Measurements from ENCODE around the gene CEP104. TPM values are rescaled to one million over a fixed set of nuclear protein-coding genes. Genes with fewer than 3 reads are reported as not detected.

The CEP104 gene
- total and polyA plus RNA-seq, 9 of the 15 experiments (the other 6 are each of a cell fraction or from before 2014, with no cell fraction given): 11.2 to 63.4 (median 42.6) TPM

DNA sequence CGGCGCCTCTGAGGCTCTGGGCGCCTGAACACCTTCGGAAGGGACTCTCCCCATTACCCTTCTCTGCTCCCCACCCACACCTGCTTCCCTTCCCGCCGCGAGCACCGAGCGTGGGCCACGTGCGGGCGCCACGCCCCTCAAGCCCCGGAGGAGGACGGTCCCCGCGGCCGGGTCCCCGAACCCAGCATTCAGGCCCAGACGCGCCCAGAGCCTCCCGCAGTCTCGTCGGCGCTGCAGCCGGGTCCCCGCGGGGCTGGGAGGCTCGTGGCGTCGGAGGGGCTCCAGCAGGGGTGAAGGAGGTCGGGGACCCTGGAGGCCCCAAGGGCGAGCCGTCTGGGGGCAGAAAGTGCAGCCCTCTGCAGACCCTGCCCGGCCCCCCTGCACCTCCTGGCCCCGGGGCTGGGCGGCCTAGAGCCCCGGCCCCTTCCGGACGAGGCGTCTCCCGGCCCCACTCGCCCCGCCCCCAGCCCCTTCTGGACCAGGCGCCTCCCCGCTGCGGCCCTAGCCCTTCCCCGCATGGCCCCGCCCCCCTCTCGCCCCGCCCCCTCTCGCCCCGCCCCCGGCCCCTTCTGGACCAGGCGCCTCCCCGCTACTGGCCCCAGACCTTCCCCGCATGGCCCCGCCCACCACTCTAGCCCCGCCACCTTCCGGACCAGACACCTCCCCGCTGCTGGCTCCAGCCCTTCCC, 84.8 kb downstream of the CEP104 start (continued):
- TF ChIP-seq UBTF (IDR thresholded peaks at IDR 0.05; ENCODE audit: borderline replicate concordance in 1 of 2, low read depth in 2 of 2, low read length in 2 of 2): 0 out of 4 replicates have a peak, but pooled peaks have one; percentile 53 to 75
- TF ChIP-seq ZNF511 (CRISPR knock-in tag; IDR thresholded peaks at IDR 0.05): 0 out of 2 replicates have a peak, but pooled peaks have one; percentile 25
- TF ChIP-seq GATAD2A (IDR thresholded peaks at IDR 0.05): no peak
- TF ChIP-seq CCNT2 (IDR thresholded peaks at IDR 0.05; ENCODE audit: borderline replicate concordance, extremely low read depth, insufficient read length, low read depth, low read length): no peak
- 0 out of 2 replicates have a peak, but pooled peaks have one; percentile 82 for TF ChIP-seq NR4A1 (CRISPR knock-in tag; IDR thresholded peaks at IDR 0.05)
- TF ChIP-seq NR4A1 (tag; IDR thresholded peaks at IDR 0.05): no peak
- TF ChIP-seq, protein P1, sequence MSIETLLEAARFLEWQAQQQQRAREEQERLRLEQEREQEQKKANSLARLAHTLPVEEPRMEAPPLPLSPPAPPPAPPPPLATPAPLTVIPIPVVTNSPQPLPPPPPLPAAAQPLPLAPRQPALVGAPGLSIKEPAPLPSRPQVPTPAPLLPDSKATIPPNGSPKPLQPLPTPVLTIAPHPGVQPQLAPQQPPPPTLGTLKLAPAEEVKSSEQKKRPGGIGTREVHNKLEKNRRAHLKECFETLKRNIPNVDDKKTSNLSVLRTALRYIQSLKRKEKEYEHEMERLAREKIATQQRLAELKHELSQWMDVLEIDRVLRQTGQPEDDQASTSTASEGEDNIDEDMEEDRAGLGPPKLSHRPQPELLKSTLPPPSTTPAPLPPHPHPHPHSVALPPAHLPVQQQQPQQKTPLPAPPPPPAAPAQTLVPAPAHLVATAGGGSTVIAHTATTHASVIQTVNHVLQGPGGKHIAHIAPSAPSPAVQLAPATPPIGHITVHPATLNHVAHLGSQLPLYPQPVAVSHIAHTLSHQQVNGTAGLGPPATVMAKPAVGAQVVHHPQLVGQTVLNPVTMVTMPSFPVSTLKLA (conservative IDR thresholded peaks at IDR 0.05): peak; percentile 94 to 96
- 0 out of 2 replicates have a peak, but pooled peaks have one; percentile 32 for TF ChIP-seq ZNF324 (CRISPR knock-in tag; IDR thresholded peaks at IDR 0.05)
- peak; percentile 60 for TF ChIP-seq ELF1 (tag; IDR thresholded peaks at IDR 0.05)
- no peak for TF ChIP-seq ZFP36 (IDR thresholded peaks at IDR 0.05; ENCODE audit: low read depth, low read length, partially characterized antibody)
- no peak for TF ChIP-seq HSF4 (CRISPR knock-in tag; IDR thresholded peaks at IDR 0.05; ENCODE audit: borderline replicate concordance)
- TF ChIP-seq MTA3 (IDR thresholded peaks at IDR 0.05; ENCODE audit: borderline replicate concordance): peak; percentile 73; the same call in 1 of the 2 replicates
- no peak for TF ChIP-seq SREBF1 (IDR thresholded peaks at IDR 0.05; ENCODE audit: borderline replicate concordance, low read depth, low read length)
- no peak for TF ChIP-seq ZNF134 (CRISPR knock-in tag; conservative IDR thresholded peaks at IDR 0.05)
- no peak for TF ChIP-seq ZNF253 (CRISPR knock-in tag; conservative IDR thresholded peaks at IDR 0.05)
- TF ChIP-seq NFIC (IDR thresholded peaks at IDR 0.05): peak; percentile 12; the same call in 1 of the 2 replicates
- no peak for TF ChIP-seq LARP7 (IDR thresholded peaks at IDR 0.05)
- TF ChIP-seq ZNF696 (CRISPR knock-in tag; conservative IDR thresholded peaks at IDR 0.05): no peak
- no peak for TF ChIP-seq NFATC3 (IDR thresholded peaks at IDR 0.05)
- peak; percentile 70; the same call in 1 of the 2 replicates for TF ChIP-seq ZNF217 (CRISPR knock-in tag; IDR thresholded peaks at IDR 0.05)
- TF ChIP-seq TCFL5 (CRISPR knock-in tag; conservative IDR thresholded peaks at IDR 0.05): no peak
- TF ChIP-seq SNRNP70 (optimal IDR thresholded peaks at IDR 0.05; ENCODE audit: low read depth, low read length): no peak
- 0 out of 2 replicates have a peak, but pooled peaks have one; percentile 76 for TF ChIP-seq RBM14 (IDR thresholded peaks at IDR 0.05; ENCODE audit: borderline replicate concordance, insufficient read depth, low read depth, low read length)
- TF ChIP-seq, protein P2, sequence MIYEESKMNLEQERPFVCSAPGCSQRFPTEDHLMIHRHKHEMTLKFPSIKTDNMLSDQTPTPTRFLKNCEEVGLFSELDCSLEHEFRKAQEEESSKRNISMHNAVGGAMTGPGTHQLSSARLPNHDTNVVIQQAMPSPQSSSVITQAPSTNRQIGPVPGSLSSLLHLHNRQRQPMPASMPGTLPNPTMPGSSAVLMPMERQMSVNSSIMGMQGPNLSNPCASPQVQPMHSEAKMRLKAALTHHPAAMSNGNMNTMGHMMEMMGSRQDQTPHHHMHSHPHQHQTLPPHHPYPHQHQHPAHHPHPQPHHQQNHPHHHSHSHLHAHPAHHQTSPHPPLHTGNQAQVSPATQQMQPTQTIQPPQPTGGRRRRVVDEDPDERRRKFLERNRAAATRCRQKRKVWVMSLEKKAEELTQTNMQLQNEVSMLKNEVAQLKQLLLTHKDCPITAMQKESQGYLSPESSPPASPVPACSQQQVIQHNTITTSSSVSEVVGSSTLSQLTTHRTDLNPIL (CRISPR knock-in tag; IDR thresholded peaks at IDR 0.05): no peak
